Measurements from ENCODE around the gene MYO7A. TPM values are rescaled to one million over a fixed set of nuclear protein-coding genes. Genes with fewer than 3 reads are reported as not detected.

Gene MYO7A
- total and polyA plus RNA-seq, 2 of the 4 experiments (the other 2 are of a cell fraction), result 0.02 TPM; not detected in 1

GRCh38 chr11:77217156-77217555 is 89.1 kb downstream of the MYO7A start:
- Histone ChIP-seq H4K20me1 (ENCODE audit: insufficient read depth, low read length) (no peaks in the 10 kb centered on the region), H2BK120ac (ENCODE audit: low read depth, low read length) (no peak overlapping the region), H3K9me3 (ENCODE audit: control insufficient read depth, insufficient read depth, low read length) (no peaks in the 10 kb centered on the region), H3K9me1 (ENCODE audit: insufficient read depth, low read length) (no peaks in the 10 kb centered on the region), H3K14ac (replicated peaks; ENCODE audit: low read depth, low read length) (no peak overlapping the region), H3K23ac (ENCODE audit: low read depth, low read length) (no peak overlapping the region), H4K91ac (ENCODE audit: insufficient read depth, low read depth, low read length) (no peak overlapping the region), H3K4me1 (ENCODE audit: control insufficient read depth, insufficient read depth, low read length) (no peaks in the 10 kb centered on the region), H3K27ac (ENCODE audit: insufficient read depth, low read length) (no peak overlapping the region), H2BK20ac (ENCODE audit: low read depth, low read length) (no peak overlapping the region), H3K36me3 (ENCODE audit: control insufficient read depth, insufficient read depth, low read length) (no peaks in the 10 kb centered on the region), H2BK5ac (ENCODE audit: low read depth, low read length, poor library complexity, severe bottlenecking) (no peak overlapping the region), H3K18ac (ENCODE audit: low read depth, low read length) (no peak overlapping the region), H3K9ac (ENCODE audit: low read depth, low read length) (no peak overlapping the region), H3K4me2 (ENCODE audit: low read depth, low read length) (no peak overlapping the region), H3K79me1 (ENCODE audit: low read depth in 1 of 2, low read length in 2 of 2) (no peaks in the 10 kb centered on the region), H2BK15ac (ENCODE audit: low read depth, low read length) (no peak overlapping the region), H3K4me3 (ENCODE audit: insufficient read depth, low read depth, low read length) (no peak overlapping the region), H2AK9ac (replicated peaks; ENCODE audit: low read depth, low read length, poor library complexity) (no peak overlapping the region), H4K8ac (ENCODE audit: low read depth in 2 of 2, low read length in 2 of 2) (no peak overlapping the region), H4K5ac (ENCODE audit: low read depth, low read length) (no peak overlapping the region), H3K4ac (ENCODE audit: low read depth, low read length) (no peak overlapping the region), H2AK5ac (ENCODE audit: low read depth, low read length) (no peak overlapping the region), H3K56ac (ENCODE audit: extremely low read depth, insufficient read depth, low read length) (no peak overlapping the region), H3K27me3 (ENCODE audit: control insufficient read depth, insufficient read depth, low read length) (peaks cover 10% of the 10 kb centered on the region), H2AFZ (replicated peaks; ENCODE audit: low read length, poor library complexity) (no peak overlapping the region)
- no peak for ATAC-seq (ENCODE audit: low read depth)
- WGBS, 2 experiments (ENCODE audit: extremely low coverage in 2 of 2, insufficient read length in 1 of 2), result no CpG with 5 or more reads among the region's 2 CpGs
- no peak for TF ChIP-seq FOS (IDR thresholded peaks at IDR 0.05; ENCODE audit: low read depth, low read length)
- no peak for TF ChIP-seq USF2 (IDR thresholded peaks at IDR 0.05; ENCODE audit: low read depth, low read length)
- TF ChIP-seq MAFK (IDR thresholded peaks at IDR 0.05; ENCODE audit: low read depth, low read length), result no peak
- no peak for TF ChIP-seq MXI1 (IDR thresholded peaks at IDR 0.05; ENCODE audit: borderline replicate concordance, low read depth, low read length)
- TF ChIP-seq CTCF (conservative IDR thresholded peaks at IDR 0.05; ENCODE audit: low read depth, low read length), result no peak
- no peak for TF ChIP-seq CHD1 (IDR thresholded peaks at IDR 0.05; ENCODE audit: low read depth, low read length)
- TF ChIP-seq RAD21 (IDR thresholded peaks at IDR 0.05; ENCODE audit: low read length), result no peak
- no peak for TF ChIP-seq NFE2L2 (IDR thresholded peaks at IDR 0.05; ENCODE audit: low read depth, low read length)
- in situ Hi-C loops (cut with MboI; ENCODE audit: low sequenced_read_pairs), result no loop called here
- POLR2A ChIA-PET (ENCODE audit: unreplicated experiment), result no interaction called here
- intact Hi-C loops (cut with micrococcal nuclease), result no loop called here
- dilution Hi-C loops (cut with HindIII; ENCODE audit: low sequenced_read_pairs, unreplicated experiment), result no loop called here
- CTCF ChIA-PET, result no interaction called here
- no peak for DNase-seq
- no TSS peak for BruUV-seq (replicated peaks)
